Superior temporal gyrus (tissue), 1 donor: ENCODE results near the gene NELFE.

Experiments
- DNase-seq: peaks from one replicate; pipeline ENCODE4 v3.0.0-alpha.2; 2016; ENCODE audit errors: extremely low spot score

The NELFE gene

GRCh38 chr6:31972709-31973350, 14.1 kb upstream of the NELFE start:
- no peak for DNase-seq

- DNase-seq, result peak; percentile 98
These were observed 13.4 kb upstream of the NELFE start, which contains the start of gene DXO for GRCh38 chr6:31971993-31972708. DXO (minus strand) TSS chr6:31972138; CDS start chr6:31971675, 463 bp downstream.

- DNase-seq, result no peak
These were observed 12.7 kb upstream of the NELFE start for GRCh38 chr6:31971279-31971992.

- DNase-seq, result no peak
These were observed 12.0 kb upstream of the NELFE start for GRCh38 chr6:31970604-31971271.

DNA sequence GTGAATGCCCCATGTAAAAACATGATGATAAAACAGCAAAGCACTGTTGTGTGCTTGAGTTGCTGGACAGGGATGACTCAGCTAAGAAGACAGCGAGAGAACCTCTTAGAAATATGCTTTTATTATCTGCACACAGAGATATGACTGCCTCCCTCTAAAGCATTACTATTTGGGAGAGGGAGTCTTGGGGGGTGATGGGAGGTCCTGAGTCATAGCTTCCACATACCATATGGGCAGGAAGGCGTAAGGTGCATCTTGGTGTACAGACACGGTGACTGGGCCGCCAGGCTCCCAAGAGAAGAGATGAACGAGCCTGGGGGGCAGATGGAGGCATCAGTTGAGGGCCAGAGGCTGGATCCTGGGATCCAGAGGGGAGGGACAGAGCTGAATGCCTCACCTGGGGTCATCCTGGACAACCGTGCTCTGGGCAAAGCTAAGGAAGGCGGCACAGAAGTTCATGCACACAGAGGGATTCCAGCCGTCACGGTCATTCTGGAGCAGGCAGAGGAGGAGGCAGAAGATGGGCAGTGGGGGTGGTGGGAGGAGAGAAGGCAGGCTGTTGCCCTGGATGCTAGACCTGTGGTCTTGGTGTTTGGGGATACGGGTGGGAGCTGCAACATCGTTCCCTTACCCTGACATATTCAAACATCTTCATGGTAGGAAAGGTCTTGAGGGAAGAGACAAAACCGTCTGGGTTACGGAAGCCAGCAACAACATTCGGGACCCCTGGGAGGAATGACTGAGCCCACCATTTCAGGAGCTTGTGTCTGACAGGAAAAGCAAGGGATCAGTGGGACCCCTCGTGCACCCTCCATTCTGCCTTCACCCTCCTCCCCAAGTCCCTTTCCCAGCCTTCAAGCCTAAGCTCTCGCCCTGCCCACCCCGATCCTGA, 11.2 kb upstream of the NELFE start:
- DNase-seq, result no peak

DNA sequence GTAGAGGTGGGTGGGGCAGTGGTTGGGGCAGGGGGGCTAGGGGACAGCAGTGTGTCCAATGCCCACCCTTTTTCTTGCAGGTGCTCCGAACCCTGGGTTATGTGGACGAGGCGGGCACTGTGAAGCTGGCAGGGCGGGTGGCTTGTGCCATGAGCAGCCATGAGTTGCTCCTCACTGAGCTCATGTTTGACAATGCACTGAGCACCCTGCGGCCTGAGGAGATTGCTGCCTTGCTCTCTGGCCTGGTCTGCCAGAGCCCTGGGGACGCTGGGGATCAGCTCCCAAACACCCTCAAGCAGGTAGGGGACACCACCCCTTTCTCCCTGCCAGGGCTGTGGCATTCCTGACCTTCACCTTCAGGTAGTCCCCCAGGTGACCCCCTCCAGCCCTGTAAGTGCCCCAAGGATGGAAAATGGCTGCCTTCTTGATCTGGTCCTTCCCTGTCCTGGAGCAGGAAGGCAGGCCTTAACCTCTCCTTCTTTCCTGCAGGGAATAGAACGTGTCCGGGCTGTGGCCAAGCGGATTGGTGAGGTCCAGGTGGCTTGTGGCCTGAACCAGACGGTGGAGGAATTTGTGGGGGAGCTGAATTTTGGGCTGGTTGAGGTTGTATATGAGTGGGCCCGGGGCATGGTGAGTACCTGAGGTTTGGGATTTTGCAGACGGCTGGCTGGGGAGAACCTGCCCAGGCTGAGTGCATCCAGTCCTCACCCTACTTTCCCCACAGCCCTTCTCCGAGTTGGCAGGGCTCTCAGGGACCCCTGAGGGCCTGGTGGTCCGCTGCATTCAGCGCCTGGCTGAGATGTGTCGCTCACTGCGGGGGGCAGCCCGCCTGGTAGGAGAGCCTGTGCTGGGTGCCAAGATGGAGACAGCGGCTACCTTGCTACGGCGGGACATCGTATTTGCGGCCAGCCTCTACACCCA, 10.3 kb upstream of the NELFE start:
- DNase-seq, result no peak

DNA sequence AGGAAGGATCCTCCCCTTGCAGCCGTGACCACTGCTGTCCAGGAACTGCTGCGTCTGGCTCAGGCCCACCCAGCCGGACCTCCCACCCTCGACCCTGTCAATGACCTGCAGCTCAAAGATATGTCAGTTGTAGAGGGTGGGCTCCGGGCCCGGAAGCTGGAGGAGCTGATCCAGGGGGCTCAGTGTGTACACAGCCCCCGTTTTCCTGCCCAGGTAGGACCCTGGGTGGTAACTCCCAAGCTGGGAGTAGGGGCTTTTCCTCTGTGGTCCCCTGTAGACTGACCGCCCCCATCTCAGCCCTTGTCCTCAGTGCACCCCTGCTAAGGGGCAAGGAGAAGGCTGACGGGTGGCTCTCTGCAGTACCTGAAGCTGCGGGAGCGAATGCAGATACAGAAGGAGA, 9.6 kb upstream of the NELFE start:
- no peak for DNase-seq

GRCh38 chr6:31967926-31968320, 9.2 kb upstream of the NELFE start:
- no peak for DNase-seq

DNA sequence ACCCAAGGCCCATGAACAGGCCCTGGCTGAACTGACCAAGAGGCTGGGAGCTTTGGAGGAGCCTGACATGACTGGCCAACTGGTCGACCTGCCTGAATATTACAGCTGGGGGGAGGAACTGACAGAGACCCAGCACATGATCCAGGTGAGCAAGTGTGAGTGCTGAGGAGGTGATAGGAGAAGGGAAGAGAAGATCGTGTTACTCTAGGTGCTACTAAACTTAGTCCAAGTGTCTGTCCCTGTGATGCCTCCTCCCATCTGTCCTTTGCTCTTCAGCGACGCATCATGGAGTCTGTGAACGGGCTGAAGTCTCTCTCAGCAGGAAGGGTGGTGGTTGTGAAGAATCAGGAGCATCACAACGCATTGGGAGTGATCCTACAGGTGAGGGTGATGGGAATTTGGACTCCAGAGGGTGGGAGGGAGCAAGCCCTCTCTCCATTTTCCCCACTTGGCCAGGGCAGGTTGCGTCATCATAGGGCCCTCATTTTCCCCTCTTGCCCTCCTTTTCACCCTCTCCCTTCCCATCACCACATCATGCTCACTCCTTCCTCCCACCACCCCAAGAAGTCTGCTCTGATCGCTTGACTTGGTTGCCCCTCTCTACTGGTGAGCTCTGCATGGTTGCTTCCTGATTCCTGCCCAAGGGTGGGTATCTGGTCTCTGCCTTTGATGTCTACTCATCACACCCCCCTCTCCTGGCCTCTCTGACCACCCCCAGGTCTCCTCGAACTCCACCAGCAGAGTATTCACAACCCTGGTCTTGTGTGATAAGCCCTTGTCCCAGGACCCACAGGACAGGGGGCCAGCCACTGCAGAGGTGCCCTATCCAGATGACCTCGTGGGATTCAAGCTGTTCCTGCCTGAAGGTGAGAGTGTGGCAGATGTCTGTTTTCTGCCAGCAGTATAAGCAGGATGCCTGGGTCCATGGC, 8.5 kb upstream of the NELFE start:
- DNase-seq, result no peak

DNA sequence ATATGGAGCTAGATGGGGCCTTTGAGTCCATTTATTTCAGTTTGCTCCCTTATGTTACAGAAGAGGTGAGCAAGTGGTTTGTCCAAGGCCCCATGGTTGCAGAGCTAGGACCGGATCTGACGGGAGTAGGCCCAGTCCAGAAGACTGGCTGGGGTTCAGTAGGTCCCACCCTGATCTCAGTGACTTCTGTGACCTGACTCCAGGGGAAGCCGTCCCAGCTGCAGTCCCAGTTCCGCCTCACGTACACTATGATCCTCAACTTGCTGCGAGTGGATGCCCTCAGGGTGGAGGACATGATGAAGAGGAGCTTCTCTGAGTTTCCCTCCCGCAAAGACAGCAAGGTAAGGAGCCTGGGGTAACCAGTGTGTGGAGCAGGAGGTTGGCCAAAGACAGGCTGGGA, 7.7 kb upstream of the NELFE start:
- DNase-seq, result no peak

DNA sequence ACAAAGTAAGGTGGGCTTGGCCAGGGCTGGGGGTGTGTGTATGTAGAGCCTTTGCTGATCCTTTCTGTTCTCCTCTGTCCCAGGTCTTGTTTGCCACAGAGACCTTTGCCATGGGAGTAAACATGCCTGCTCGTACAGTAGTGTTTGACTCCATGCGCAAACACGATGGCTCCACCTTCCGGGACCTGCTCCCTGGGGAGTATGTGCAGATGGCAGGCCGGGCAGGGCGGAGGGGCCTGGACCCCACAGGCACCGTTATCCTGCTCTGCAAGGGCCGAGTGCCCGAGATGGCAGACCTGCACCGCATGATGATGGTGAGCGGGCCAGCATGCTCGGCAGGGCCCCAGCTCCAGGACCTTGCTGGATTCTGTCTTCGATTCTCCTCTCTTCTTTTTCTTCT, 6.9 kb upstream of the NELFE start:
- DNase-seq, result no peak

DNA sequence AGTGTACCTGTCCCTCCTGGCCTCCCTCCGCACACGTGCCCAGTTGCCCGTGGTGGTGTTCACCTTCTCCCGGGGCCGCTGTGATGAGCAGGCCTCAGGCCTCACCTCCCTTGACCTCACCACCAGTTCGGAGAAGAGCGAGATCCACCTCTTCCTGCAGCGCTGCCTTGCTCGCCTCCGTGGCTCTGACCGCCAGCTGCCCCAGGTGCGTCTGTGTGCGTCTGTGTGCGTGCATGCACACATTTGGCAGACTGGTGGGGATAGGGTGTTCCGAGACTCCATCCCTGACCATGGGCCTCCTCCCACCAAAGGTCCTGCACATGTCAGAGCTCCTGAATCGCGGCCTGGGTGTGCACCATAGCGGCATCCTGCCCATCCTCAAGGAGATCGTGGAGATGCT, 5.2 kb upstream of the NELFE start:
- no peak for DNase-seq

- no peak for DNase-seq
These were observed 2.8 kb upstream of the NELFE start for GRCh38 chr6:31961616-31962015.

- peak; percentile 9 for DNase-seq
These were observed 395 bp downstream of the NELFE start for GRCh38 chr6:31958412-31958740.

- no peak for DNase-seq
These were observed 2.0 kb downstream of the NELFE start for GRCh38 chr6:31956796-31957195.

DNA sequence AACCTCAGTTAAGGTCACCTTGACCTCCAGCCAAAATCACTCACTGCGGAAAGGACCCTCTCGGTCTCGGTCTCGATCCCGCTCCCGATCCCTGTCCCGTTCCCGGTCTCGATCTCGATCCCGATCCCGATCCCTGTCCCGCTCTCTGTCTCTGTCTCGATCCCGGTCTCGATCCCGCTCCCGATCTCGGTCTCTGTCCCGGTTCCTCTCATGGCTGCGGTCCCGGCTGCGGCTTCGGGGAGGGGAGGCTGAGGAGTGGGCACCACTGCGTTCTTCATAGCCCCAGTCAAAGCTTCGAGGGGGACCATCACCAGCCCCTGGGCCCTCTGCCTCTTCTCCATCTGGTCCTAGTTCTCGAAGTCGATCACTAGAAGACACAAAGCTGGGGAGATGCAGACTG, 4.3 kb downstream of the NELFE start:
- DNase-seq, result no peak

GRCh38 chr6:31952890-31953289, 5.9 kb downstream of the NELFE start:
- DNase-seq, result no peak

- peak; percentile 80 for DNase-seq
These were observed 6.5 kb downstream of the NELFE start for GRCh38 chr6:31952140-31952805.
